HL-60 (cell line): ENCODE results near the gene TPCN1.

Source experiments
- DNase-seq, 2 experiments: peaks; one replicate each; pipeline ENCODE4 v3.0.0-alpha.2; 2010 to 2020; ENCODE audit warnings: low read depth in 1 of 2, low spot score in 1 of 2
- H3K27ac ChIP-seq: fragments of 250-450 bp; sonication (Bioruptor Pico); replicated peaks from 2 replicates; pipeline ENCODE4 v1.5.1; 2020; ENCODE audit warnings: mild to moderate bottlenecking, moderate library complexity
- H3K27me3 ChIP-seq: fragments of 250-450 bp; sonication (Bioruptor Pico); 2 replicates; pipeline ENCODE4 v1.5.1; 2021; ENCODE audit warnings: mild to moderate bottlenecking, moderate library complexity; ENCODE audit not compliant: insufficient read depth, poor library complexity, severe bottlenecking
- H3K4me3 ChIP-seq: replicated peaks from 2 replicates; pipeline ENCODE4 v1.5.1; 2011; ENCODE audit warnings: mild to moderate bottlenecking, control low read depth, low read length; ENCODE audit not compliant: insufficient read depth
- CTCF ChIP-seq: IDR thresholded peaks from one replicate; pipeline ENCODE4 v1.5.1; 2011; ENCODE audit warnings: low read length, control low read depth, inconsistent platforms; ENCODE audit not compliant: insufficient read depth
- GABPA ChIP-seq: IDR thresholded peaks from 2 replicates; pipeline ENCODE4 v1.6.1; 2012; ENCODE audit warnings: low read depth
- POLR2AphosphoS5 ChIP-seq: IDR thresholded peaks from 2 replicates; pipeline ENCODE4 v1.6.1; 2012; ENCODE audit warnings: low read depth
- REST ChIP-seq: IDR thresholded peaks from 2 replicates; pipeline ENCODE4 v1.6.1; 2012; ENCODE audit warnings: low read depth; ENCODE audit not compliant: insufficient replicate concordance
- SPI1 ChIP-seq: IDR thresholded peaks from 2 replicates; pipeline ENCODE4 v1.6.1; 2012; ENCODE audit warnings: low read depth, mild to moderate bottlenecking, borderline replicate concordance

The TPCN1 gene

GRCh38 chr12:113173081-113173698 lies 48.1 kb upstream of the TPCN1 start:
- Histone ChIP-seq H3K4me3 (no peak overlapping the region), H3K27me3 (no peaks in the 10 kb centered on the region), H3K27ac (no peak overlapping the region)
- no peak for DNase-seq
- no peak for TF ChIP-seq REST
- TF ChIP-seq CTCF: no peak
- no peak for TF ChIP-seq POLR2AphosphoS5
- TF ChIP-seq SPI1: no peak
- TF ChIP-seq GABPA: no peak

GRCh38 chr12:113174461-113175384 lies 46.5 kb upstream of the TPCN1 start:
- TF ChIP-seq REST (no peak), CTCF (peak; percentile 97), POLR2AphosphoS5 (peak; percentile 17; the same call in 1 of the 2 replicates)
- Histone ChIP-seq H3K27ac (no peak overlapping the region), H3K27me3 (no peaks in the 10 kb centered on the region), H3K4me3 (no peak overlapping the region)
- DNase-seq: peak in 1 of 2 experiments; percentile 67

- H3K27ac ChIP-seq: no peak overlapping the region
- no peak overlapping the region for H3K4me3 ChIP-seq
- H3K27me3 ChIP-seq: no peaks in the 10 kb centered on the region
- DNase-seq: no peak
- TF ChIP-seq SPI1: no peak
- TF ChIP-seq GABPA: no peak
- TF ChIP-seq CTCF: no peak
- no peak for TF ChIP-seq POLR2AphosphoS5
- no peak for TF ChIP-seq REST
Observed at GRCh38 chr12:113179023-113179422, 42.2 kb upstream of the TPCN1 start.
